Measurements from ENCODE around the gene AGTRAP.

The AGTRAP gene

DNA sequence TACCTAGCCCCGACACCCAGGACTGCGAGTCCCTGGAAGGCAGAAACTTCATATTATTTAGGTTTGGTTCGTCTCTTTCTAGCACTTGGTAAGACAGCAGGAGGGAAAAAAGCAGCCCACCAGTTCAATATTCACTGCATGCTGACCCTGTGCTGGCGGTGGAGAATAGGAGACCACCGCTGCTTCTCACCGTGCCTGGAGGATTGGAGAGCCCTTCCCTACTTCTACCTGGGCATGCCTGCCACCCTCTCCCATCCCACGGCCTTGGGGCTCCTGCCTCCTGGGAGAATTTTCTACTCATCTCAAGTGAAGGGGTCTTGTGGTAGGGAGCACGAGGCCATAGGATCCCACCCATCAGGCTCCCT, 64.4 kb downstream of the AGTRAP start:
- DNase-seq (ENCODE audit: low read depth in 2 of 2), result no peak
